ENCODE data around the gene DDX47. TPM values are rescaled to one million over a fixed set of nuclear protein-coding genes. Genes with fewer than 3 reads are reported as not detected.
A peak's percentile ranks its signal among the peaks of the same experiment; 100 is the strongest.

Gene DDX47
- total and polyA plus RNA-seq, 2 experiments from 2014 or later: 56.2 to 69.4 TPM

- TF ChIP-seq EZH2 (IDR thresholded peaks at IDR 0.05; ENCODE audit: borderline replicate concordance): no peak
- peak; percentile 78 for TF ChIP-seq CTCF (IDR thresholded peaks at IDR 0.05; ENCODE audit: poor library complexity)
- no peak for TF ChIP-seq EZH2phosphoT487 (IDR thresholded peaks at IDR 0.05; ENCODE audit: low read depth, severe bottlenecking, unreplicated experiment)
- Histone ChIP-seq H3K36me3 (replicated peaks; ENCODE audit: insufficient read depth, low read depth) (no peaks in the 10 kb centered on the region), H3K9me2 (replicated peaks; ENCODE audit: insufficient read depth) (no peaks in the 10 kb centered on the region), H3K79me2 (no peaks in the 10 kb centered on the region), H3K27ac (no peak overlapping the region), H3K27me3 (no peaks in the 10 kb centered on the region), H4K20me1 (ENCODE audit: insufficient read depth, poor library complexity, severe bottlenecking) (no peaks in the 10 kb centered on the region), H3K4me3 (no peak overlapping the region), H3K4me2 (no peak overlapping the region), H3K9me3 (ENCODE audit: low read depth) (no peaks in the 10 kb centered on the region), H2AFZ (no peak overlapping the region), H3K4me1 (ENCODE audit: insufficient read depth) (peaks cover 32% of the 10 kb centered on the region)
- WGBS (ENCODE audit: low lambda C conversion rate, missing lambda C conversion rate): 24% methylated on average over 9 of the region's 9 CpGs
- DNase-seq (ENCODE audit: low spot score): peak; percentile 91
These were observed 24.3 kb upstream of the DDX47 start for GRCh38 chr12:12788675-12789368.

- no peak for TF ChIP-seq CTCF (IDR thresholded peaks at IDR 0.05; ENCODE audit: poor library complexity)
- TF ChIP-seq EZH2 (IDR thresholded peaks at IDR 0.05; ENCODE audit: borderline replicate concordance): no peak
- no peak for TF ChIP-seq EZH2phosphoT487 (IDR thresholded peaks at IDR 0.05; ENCODE audit: low read depth, severe bottlenecking, unreplicated experiment)
- Histone ChIP-seq H3K4me2 (peak overlapping the region; percentile 67), H3K4me3 (no peak overlapping the region), H3K27ac (no peak overlapping the region), H2AFZ (no peak overlapping the region), H3K27me3 (no peaks in the 10 kb centered on the region), H3K4me1 (ENCODE audit: insufficient read depth) (peaks cover 31% of the 10 kb centered on the region), H3K9me3 (ENCODE audit: low read depth) (no peaks in the 10 kb centered on the region), H4K20me1 (ENCODE audit: insufficient read depth, poor library complexity, severe bottlenecking) (no peaks in the 10 kb centered on the region), H3K79me2 (no peaks in the 10 kb centered on the region), H3K9me2 (replicated peaks; ENCODE audit: insufficient read depth) (no peaks in the 10 kb centered on the region), H3K36me3 (replicated peaks; ENCODE audit: insufficient read depth, low read depth) (no peaks in the 10 kb centered on the region)
- no peak for DNase-seq (ENCODE audit: low spot score)
- WGBS (ENCODE audit: low lambda C conversion rate, missing lambda C conversion rate): 62% methylated on average over 4 of the region's 4 CpGs
These were observed 22.2 kb upstream of the DDX47 start for GRCh38 chr12:12790956-12791355.

DNA sequence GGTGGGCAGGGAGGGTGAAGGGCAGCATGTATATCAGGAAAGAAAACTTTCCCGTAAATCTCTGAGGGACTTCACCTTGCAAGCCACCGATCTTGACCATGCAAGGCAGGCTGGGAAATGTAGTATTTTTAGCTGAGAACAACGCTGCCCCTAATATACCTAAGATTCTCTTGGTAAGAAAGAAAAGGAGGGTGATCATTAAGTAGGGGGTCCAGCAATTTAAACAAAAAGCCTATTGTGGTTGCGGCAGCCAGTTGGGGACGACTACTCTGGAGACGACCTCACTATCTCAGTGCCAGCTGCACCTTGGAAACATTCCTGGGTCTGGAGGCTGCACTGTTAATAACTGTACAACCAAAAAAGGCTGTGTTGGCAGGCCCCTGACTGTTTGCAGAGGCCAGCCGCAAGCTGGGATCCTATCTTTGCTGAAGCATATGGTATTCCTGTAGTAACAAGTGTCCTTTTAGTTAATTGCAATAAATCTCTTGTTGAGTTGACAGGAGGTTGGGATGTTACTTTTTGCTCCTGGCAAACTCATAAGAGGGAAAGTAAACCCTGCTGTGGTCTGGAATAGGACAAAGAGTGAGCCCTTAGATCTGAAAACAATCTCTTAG is 21.3 kb upstream of the DDX47 start:
- no peaks in the 10 kb centered on the region for H3K79me2 ChIP-seq
- 17% methylated on average over 7 of the region's 7 CpGs for WGBS (ENCODE audit: low lambda C conversion rate, missing lambda C conversion rate)
- H3K9me2 ChIP-seq (replicated peaks; ENCODE audit: insufficient read depth): no peaks in the 10 kb centered on the region
- H3K4me1 ChIP-seq (ENCODE audit: insufficient read depth): peaks cover 24% of the 10 kb centered on the region
- no peaks in the 10 kb centered on the region for H3K9me3 ChIP-seq (ENCODE audit: low read depth)
- DNase-seq (ENCODE audit: low spot score): peak; percentile 30
- peak overlapping the region; percentile 25 for H2AFZ ChIP-seq
- H3K27ac ChIP-seq: peak overlapping the region; percentile 36
- no peak overlapping the region for H3K4me3 ChIP-seq
- H3K36me3 ChIP-seq (replicated peaks; ENCODE audit: insufficient read depth, low read depth): no peaks in the 10 kb centered on the region
- peak overlapping the region; percentile 67 for H3K4me2 ChIP-seq
- TF ChIP-seq EZH2phosphoT487 (IDR thresholded peaks at IDR 0.05; ENCODE audit: low read depth, severe bottlenecking, unreplicated experiment) (no peak), CTCF (IDR thresholded peaks at IDR 0.05; ENCODE audit: poor library complexity) (no peak), EZH2 (IDR thresholded peaks at IDR 0.05; ENCODE audit: borderline replicate concordance) (no peak)
- no peaks in the 10 kb centered on the region for H3K27me3 ChIP-seq
- no peaks in the 10 kb centered on the region for H4K20me1 ChIP-seq (ENCODE audit: insufficient read depth, poor library complexity, severe bottlenecking)
